HPDE6-E6E7 (cell line): ENCODE measurements around the gene CTSV.
"Not testable (repeated sequence)": the region's sequence is repeated elsewhere in the genome, so short reads cannot be mapped to it uniquely, and the experiment has no call there.

ENCODE experiments used
- DNase-seq: peaks from one replicate; pipeline ENCODE4 v3.0.0; 2011; ENCODE audit warnings: missing footprints; ENCODE audit errors: extremely low spot score

Gene CTSV

GRCh38 chr9:97038611-97039513, at the start of gene CTSV:
TSS of gene CTSV (minus strand) at chr9:97039142. CDS start at chr9:97038043, 1,099 bp downstream.
- peak; percentile 96 for DNase-seq

DNA sequence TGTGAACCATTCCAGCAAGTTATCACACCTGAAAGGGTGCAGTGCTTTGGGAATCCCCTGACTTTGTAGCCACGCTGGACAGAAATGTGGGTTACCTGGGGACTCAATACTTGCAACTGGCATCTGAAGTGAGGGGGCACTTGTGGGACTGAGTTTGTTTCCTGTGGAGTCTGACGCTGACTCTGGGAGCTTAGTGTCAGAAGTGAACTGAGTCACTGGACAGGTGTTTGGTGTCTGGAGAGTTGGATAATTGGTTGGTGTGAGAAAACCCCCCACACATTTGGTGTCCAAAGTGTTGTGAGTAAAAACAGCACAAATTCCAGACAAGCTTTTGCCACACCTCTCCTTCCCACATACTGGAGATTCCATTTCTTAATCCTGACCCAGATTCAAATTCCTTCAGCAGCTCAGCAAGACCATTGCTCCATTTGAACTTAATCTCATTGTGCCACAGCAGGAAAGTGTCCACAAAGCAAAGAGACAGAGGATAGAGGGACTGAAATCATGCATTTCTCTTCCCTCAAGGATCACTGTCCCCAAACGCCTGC, 48.8 kb upstream of the CTSV start:
- not testable (repeated sequence) for DNase-seq

DNA sequence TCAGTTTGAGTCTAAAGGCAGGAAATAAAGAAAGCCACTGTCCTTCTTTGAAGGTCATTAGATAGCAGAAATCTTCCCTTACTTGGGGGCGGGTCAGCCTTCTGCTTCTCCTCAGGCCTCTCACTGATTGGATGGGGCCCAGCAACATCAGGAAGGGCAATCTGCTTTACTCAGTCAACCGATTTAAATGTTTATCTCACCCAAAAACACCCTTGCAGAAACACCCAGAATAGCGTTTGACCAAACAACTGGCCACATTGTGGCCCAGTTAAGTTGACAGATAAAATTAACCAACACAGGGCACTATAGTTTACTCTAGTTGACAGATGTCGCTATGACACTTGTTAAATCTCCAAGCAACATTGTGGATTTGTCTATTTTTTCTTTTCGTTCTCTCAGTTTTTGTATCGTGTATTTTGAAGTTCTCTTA, 45.6 kb upstream of the CTSV start:
- DNase-seq = not testable (repeated sequence)

DNA sequence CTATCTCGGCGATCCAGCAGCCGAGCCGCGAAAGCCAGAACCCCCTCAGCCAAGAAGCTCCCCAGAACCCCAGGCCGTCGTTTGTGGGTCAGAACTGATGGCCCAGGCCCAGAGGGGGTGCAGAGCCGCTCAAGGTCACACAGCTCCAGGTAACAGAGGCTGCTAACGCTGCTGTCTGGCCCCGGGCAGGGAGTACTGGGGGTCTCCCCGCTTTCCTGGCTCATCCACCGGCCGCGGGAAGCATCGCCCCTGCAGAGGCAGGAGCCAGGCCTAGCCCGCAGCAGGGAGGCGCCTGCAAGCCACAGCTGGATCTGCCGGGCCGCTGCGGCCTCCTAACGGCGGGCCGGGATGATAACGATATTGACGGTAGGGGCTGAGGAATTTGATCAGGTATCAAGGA, 39.4 kb upstream of the CTSV start:
- DNase-seq = no peak

DNA sequence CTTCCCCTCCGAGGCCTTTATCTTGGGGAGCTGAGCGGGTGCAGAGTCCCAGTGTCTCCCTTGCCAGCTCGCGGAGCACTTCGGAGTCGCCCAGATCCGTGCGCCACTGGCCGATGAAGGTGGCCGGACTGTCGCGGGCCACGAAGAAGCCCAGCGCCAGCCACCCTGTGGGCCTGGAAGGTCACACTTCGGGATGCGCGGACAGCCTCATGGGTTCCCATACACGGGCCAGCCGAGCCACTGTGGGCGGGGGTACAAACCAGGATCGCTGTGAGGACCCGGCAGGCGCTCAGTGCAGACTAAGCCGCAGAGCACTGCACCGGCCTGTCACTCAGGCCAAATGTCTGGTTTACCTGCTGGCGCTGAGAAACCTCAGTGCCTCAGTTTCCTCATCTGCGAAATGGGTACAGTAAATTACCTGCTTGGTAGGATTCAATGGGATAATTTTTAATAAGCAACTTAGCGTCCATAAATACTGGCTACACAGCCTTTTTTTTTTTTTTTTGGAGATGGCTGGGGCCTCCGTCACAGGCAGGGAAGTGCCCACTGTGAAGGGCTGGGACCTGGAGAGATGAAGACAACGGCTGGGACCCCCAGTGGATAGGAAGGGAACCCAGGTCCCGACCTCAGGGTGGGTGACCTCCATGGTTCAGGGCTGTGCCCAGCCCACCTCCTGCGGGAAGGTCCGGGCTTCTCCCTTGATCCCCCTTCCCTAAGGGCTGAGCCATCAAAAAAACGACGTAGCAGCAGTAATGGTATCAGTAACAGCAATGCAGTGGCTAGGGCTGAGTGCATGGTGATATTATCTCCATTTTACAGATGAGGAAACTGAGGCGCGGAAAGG, 38.7 kb upstream of the CTSV start:
- DNase-seq = no peak

DNA sequence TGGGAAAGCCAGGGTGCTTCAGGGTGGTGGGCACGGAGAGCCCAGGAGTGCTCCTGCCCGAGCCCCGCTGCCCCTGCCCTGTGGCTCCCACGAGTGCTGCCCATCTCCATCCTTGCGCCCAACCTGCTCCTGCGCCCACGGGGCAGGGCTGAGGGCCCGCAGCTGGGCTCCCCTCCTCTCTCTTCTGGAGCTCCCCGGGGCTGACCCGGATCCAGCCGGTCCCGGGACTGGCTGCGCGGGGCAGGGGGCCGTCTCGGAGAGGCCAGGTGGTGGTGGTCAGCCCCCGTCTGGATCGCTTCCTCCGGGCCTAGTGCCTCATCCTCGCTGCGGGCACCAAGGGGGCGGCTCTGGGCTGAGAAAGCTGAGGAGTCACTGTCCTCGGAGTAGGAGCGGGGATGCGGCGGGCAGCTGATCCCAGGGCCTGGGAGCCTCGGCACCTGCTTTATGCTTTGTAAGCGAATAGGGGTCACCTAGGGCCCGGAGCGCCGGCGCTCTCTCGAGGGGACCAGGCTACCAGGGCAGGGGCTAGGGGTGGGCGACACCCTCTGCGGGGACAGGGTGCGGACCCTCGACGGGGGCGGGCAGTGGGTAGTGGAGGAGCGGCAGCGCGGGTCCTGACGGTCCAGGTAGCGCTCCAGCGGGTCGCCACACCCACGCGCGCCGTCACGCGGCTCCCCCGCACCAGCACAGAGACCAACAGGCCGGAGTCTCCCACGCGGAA, 37.9 kb upstream of the CTSV start:
- not testable (repeated sequence) for DNase-seq

GRCh38 chr9:97076238-97076637, 37.3 kb upstream of the CTSV start:
- no peak for DNase-seq

GRCh38 chr9:97075289-97075985, 36.5 kb upstream of the CTSV start:
- DNase-seq = no peak

DNA sequence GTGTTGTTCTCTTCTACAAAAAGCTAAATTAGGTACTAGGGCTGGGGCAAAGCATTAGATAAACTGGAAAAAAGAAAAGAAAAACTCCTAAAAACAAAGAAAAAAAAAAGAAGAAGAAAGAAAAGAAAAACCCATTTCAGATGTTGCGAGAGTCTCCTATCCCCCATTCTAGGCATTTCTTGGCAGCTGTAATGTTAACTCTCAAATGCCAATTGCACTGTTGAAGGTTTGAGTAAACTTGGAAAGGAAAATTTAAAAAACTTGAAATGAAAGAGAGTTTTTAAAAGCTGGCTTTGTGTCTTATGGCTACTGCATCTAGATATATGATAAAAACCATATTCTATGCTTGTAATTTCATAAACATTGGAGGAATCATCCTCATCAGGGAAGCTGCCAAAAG, 34.6 kb upstream of the CTSV start:
- DNase-seq = no peak

DNA sequence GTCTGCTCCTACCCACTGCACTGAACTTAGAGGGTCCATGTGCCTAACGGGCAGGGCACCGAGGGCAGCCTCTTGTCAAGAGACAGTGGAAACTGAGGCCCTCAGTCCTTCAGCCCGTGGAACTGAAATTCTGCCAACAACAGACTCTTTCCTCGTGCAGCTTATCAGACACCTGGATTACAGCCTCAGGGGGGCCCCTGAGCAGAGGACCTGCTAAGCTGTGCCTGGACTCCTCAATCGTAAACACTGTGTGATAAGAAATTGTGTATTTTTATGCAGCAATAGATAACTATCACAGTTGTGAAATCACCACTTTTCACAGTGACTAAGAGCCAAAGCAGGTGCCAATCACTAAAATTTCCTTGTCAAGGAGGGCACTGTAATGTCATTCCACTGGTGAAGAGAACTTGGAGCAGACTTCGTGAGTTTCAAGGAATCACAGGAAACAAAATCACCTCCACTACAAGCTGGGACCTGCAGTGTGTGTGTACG, 33.4 kb upstream of the CTSV start:
- DNase-seq = no peak

- not testable (repeated sequence) for DNase-seq
These were observed 31.4 kb upstream of the CTSV start for GRCh38 chr9:97070325-97070724.

DNA sequence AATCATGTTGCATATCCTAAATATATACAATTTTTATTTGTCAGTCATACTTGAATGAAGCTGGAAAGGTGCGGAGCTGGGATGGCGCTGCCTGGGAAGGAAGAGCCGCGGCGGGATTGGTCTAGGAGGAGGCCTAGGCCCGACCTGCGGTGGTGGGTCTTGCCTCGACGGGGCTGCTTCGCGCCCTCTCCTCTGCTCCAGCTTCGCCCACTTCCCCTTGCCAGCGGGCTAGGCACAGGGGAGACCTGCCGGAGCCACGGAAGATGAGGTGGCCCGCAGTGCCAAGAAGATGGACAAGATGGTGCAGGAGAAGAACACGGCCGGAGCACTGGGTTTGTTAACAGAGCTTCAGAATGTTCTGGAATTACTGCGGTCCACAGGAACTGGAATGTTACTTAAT, 28.5 kb upstream of the CTSV start:
- DNase-seq = no peak

GRCh38 chr9:97064176-97064575, 25.2 kb upstream of the CTSV start:
- DNase-seq = no peak

GRCh38 chr9:97060796-97061195, 21.9 kb upstream of the CTSV start:
- DNase-seq = no peak

GRCh38 chr9:97059626-97060025, 20.7 kb upstream of the CTSV start:
- peak; percentile 79 for DNase-seq

DNA sequence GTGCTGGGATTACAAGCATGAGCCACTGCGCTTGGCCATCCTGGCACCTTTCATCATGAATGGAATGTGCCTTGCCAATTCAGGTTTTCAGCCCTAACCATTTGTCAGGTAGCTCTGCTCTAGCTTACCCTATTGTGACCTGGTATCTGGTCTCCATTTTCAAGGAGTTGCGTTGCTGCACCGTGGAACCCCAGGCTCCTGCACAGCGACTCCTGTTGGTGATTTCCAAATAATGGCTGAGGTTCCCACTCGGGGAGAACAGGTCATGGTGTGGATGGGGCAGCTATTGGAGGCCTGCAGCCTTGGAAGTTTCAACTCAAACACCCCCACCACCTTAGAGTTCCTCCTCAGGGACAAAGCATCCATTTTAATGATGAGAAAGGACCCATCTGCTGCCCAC, 18.7 kb upstream of the CTSV start:
- no peak for DNase-seq

DNA sequence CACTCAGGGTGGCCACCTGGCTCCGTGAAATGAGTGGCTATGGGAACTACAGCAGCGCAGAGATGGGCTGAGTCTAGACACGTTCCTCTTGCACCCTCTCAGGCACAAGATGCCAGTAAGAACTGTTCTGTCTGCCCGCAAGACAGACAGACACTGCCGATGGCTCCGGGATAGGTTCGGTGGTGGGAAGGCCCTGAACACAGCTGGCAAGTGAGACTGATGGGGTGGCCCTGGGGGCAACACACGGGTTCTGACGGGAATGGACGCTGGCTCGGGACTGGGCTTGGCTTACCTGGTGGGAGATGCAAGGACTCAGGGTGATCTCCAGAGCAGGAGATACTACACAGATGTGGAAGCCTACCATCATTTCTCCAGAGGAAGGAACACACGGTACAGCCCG, 16.9 kb upstream of the CTSV start:
- DNase-seq = not testable (repeated sequence)

DNA sequence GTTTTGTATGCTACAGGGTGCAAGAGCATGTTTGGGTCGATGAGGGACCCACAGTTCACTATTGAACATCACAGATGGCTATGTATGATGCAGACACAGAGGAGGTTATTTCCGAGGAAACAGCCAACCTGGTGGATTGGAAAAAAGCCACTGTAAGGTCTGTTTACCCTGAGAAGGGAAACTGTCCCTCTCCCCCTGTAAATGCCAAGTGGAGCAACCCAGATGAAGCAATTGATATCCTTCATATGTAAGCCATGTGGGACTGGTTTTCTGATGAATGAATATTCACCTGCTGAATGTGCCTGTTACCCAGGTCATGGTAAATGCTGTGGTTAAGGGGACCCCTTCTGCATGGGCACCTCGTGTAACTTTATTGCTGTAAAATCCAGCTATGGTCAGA, 14.8 kb upstream of the CTSV start:
- no peak for DNase-seq

- DNase-seq = no peak
These were observed 13.8 kb upstream of the CTSV start for GRCh38 chr9:97052735-97053134.

DNA sequence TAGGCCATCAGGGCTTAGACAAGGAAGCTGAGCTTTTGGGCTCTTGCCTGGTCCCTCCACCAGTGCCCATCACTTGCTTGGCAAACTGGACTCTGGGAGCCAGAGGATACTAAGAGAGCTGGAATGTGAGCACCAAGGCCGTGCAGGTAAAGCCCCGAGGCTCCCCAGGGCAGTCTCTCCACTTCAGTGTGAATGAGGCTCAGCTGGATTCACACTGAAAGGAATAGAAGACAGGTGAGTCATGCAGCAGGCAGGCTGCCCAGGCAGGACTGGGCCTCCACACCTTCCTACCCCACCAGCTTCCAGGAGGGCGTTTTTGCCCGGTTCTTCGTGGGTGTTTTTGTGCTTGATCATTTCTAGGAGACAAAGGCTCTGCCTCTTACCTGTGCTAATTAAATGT, 7.3 kb upstream of the CTSV start:
- peak; percentile 95 for DNase-seq

DNA sequence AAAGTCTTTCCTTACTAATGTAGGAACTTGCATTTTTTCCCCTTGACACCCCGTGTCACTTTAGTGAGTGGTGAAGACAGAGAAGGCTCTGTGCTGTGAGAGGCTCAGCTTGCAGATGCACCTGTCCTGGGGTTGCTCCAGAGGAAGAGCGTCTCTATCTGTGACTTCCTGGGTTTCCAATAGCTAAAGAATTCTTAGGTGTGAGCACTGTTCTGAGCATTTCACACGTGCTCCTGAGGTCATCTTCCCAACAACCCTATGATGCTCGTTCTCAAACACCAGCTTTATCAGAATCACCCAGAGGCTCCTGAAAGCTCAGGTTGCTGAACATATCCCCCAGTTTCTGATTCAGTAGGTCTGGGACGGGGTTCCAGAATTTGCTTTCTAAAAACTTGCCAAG, 6.4 kb upstream of the CTSV start:
- no peak for DNase-seq
